A549 (cell line): ENCODE data around the gene SOX15. TPM values are rescaled to one million over a fixed set of nuclear protein-coding genes. Genes with fewer than 3 reads are reported as not detected.

Experiments
- ATAC-seq, 2 experiments: fragments of 200-7000 bp in 1 of 2; fragments of >200 bp in 1 of 2; cut with Nextera tagmentation in 1 of 2; cut with Tn5 transposase in 1 of 2; 3 replicates each; pipeline versions ENCODE4 v1.8.0 to v1.9.1; 2018 to 2020; ENCODE audit warnings: mild to moderate bottlenecking in 1 of 2, moderate library complexity in 1 of 2
- CTCF ChIA-PET: fragments of 300-600 bp; sonication (Branson Sonifier 250); formaldehyde crosslinking; extraction: SDS; loops from one replicate; lab custom pipeline; 2021; ENCODE audit warnings: antibody characterized with exemption, inconsistent platforms; lab: Yijun Ruan, JAX
- POLR2A ChIA-PET: fragments of 350-600 bp; formaldehyde crosslinking; extraction: SDS; loops from one replicate; lab custom pipeline; 2021; ENCODE audit warnings: antibody characterized with exemption, inconsistent platforms; lab: Yijun Ruan, JAX
- DNase-seq, 2 experiments: peaks; one replicate each; pipeline versions ENCODE4 v3.0.0 to v3.0.0-alpha.2; 2011 to 2016; ENCODE audit warnings: low read depth in 1 of 2, low spot score in 1 of 2
- FAIRE-seq: peaks from 2 replicates; lab custom pipeline; 2011; peaks lifted over from hg19 to GRCh38; lab: Jason Lieb, UNC
- H3K27ac ChIP-seq, 2 experiments: fragments of >200 bp; sonication (Bioruptor Twin); formaldehyde crosslinking; 3 replicates each; pipeline ENCODE4 v1.5.1; 2016 to 2017
- H3K4me1 ChIP-seq: fragments of >200 bp; sonication (Bioruptor Twin); formaldehyde crosslinking; 3 replicates; pipeline ENCODE4 v1.6.1; 2016
- H3K4me2 ChIP-seq: fragments of >200 bp; sonication (Bioruptor Twin); formaldehyde crosslinking; 3 replicates; pipeline ENCODE4 v1.6.1; 2016
- H3K4me3 ChIP-seq: fragments of >200 bp; sonication (Bioruptor Twin); formaldehyde crosslinking; 3 replicates; pipeline ENCODE4 v1.5.1; 2016
- H3K9me3 ChIP-seq: fragments of >200 bp; sonication (Bioruptor Twin); formaldehyde crosslinking; 3 replicates; pipeline ENCODE4 v1.6.1; 2016
- CEBPB ChIP-seq, 2 experiments: fragments of >200 bp in 1 of 2; sonication (Bioruptor Twin) in 1 of 2; formaldehyde crosslinking in 1 of 2; IDR thresholded peaks; 2 replicates each; pipeline ENCODE4 v1.6.1; 2012 to 2016
- CTCF ChIP-seq: fragments of >200 bp; sonication (Bioruptor Twin); formaldehyde crosslinking; IDR thresholded peaks from 3 replicates; pipeline ENCODE4 v1.5.1; 2016
- E2F6 ChIP-seq: IDR thresholded peaks from 2 replicates; pipeline ENCODE4 v1.6.1; 2012; ENCODE audit warnings: low read depth, borderline replicate concordance
- EHMT2 ChIP-seq: fragments of 200-600 bp; sonication (generic); IDR thresholded peaks from 2 replicates; pipeline ENCODE4 v1.6.1; 2016; ENCODE audit warnings: antibody characterized with exemption, low read depth, mild to moderate bottlenecking, moderate library complexity
- ELK1 ChIP-seq: fragments of 150-350 bp; IDR thresholded peaks from 2 replicates; pipeline ENCODE4 v1.6.1; 2014; ENCODE audit warnings: low read depth, mild to moderate bottlenecking, low read length
- FOSB ChIP-seq: fragments of 250-450 bp; sonication (Bioruptor Pico); IDR thresholded peaks from 2 replicates; pipeline ENCODE4 v1.5.0; 2020; ENCODE audit warnings: mild to moderate bottlenecking, moderate library complexity
- FOSL2 ChIP-seq, 2 experiments: fragments of 450-650 bp in 1 of 2; fragments of >200 bp in 1 of 2; sonication (Bioruptor Twin) in 1 of 2; formaldehyde crosslinking; IDR thresholded peaks; 2 replicates each; pipeline versions ENCODE4 v1.5.0 to v1.6.1; 2016 to 2020; ENCODE audit warnings: mild to moderate bottlenecking in 1 of 2, moderate library complexity in 1 of 2
- GATA3 ChIP-seq: IDR thresholded peaks from 2 replicates; pipeline ENCODE4 v1.6.1; 2012; ENCODE audit warnings: borderline replicate concordance
- HOXB13 ChIP-seq: fragments of 250-450 bp; sonication (Bioruptor Pico); IDR thresholded peaks from 2 replicates; pipeline ENCODE4 v1.5.0; 2020; ENCODE audit warnings: low read depth, mild to moderate bottlenecking, moderate library complexity
- JUN ChIP-seq, 2 experiments: fragments of >200 bp; sonication (Bioruptor Twin); formaldehyde crosslinking; IDR thresholded peaks; 2 replicates in 1 of 2; 3 replicates in 1 of 2; pipeline ENCODE4 v1.6.1; 2016 to 2017
- JUNB ChIP-seq: fragments of >200 bp; sonication (Bioruptor Twin); formaldehyde crosslinking; IDR thresholded peaks from 2 replicates; pipeline ENCODE4 v1.6.1; 2016
- KDM1A ChIP-seq: fragments of 200-600 bp; sonication (generic); IDR thresholded peaks from 2 replicates; pipeline ENCODE4 v1.6.1; 2016; ENCODE audit warnings: low read depth, mild to moderate bottlenecking
- MAFK ChIP-seq: fragments of 450-650 bp; IDR thresholded peaks from 2 replicates; pipeline ENCODE4 v1.6.1; 2014; ENCODE audit not compliant: partially characterized antibody
- MAX ChIP-seq: IDR thresholded peaks from 2 replicates; pipeline ENCODE4 v1.6.1; 2012
- MAZ ChIP-seq: fragments of 150-350 bp; IDR thresholded peaks from 2 replicates; pipeline ENCODE4 v1.6.1; 2014; ENCODE audit warnings: antibody characterized with exemption, low read depth, low read length, borderline replicate concordance
- NFE2L2 ChIP-seq: fragments of 150-350 bp; conservative IDR thresholded peaks from 2 replicates; pipeline ENCODE4 v1.6.1; 2014; ENCODE audit warnings: low read length
- POLR2A ChIP-seq: IDR thresholded peaks from 2 replicates; pipeline ENCODE4 v1.6.1; 2012; ENCODE audit warnings: mild to moderate bottlenecking, low read length
- RAD21 ChIP-seq, 2 experiments: fragments of >200 bp in 1 of 2; sonication (Bioruptor Twin) in 1 of 2; formaldehyde crosslinking in 1 of 2; IDR thresholded peaks in 1 of 2; conservative IDR thresholded peaks in 1 of 2; 2 replicates in 1 of 2; 3 replicates in 1 of 2; pipeline ENCODE4 v1.6.1; 2012 to 2018; ENCODE audit warnings: inconsistent platforms in 1 of 2
- RCOR1 ChIP-seq: fragments of 150-350 bp; IDR thresholded peaks from 2 replicates; pipeline ENCODE4 v1.6.1; 2014; ENCODE audit warnings: antibody characterized with exemption, low read length, low read depth
- RFX5 ChIP-seq: fragments of 450-650 bp; IDR thresholded peaks from 2 replicates; pipeline ENCODE4 v1.7.1; 2014; ENCODE audit warnings: antibody characterized with exemption, mild to moderate bottlenecking, moderate library complexity
- RNF2 ChIP-seq: fragments of 200-600 bp; sonication (generic); IDR thresholded peaks from 2 replicates; pipeline ENCODE4 v1.6.1; 2016; ENCODE audit warnings: low read depth, mild to moderate bottlenecking, antibody characterized with exemption, moderate library complexity, borderline replicate concordance
- SREBF2 ChIP-seq: fragments of 450-650 bp; IDR thresholded peaks from 2 replicates; pipeline ENCODE4 v1.6.1; 2014; ENCODE audit warnings: mild to moderate bottlenecking, moderate library complexity
- TP53 ChIP-seq: fragments of 250-450 bp; sonication (Bioruptor Pico); IDR thresholded peaks from 2 replicates; pipeline ENCODE4 v1.5.0; 2021; ENCODE audit warnings: mild to moderate bottlenecking, moderate library complexity
- USF2 ChIP-seq: fragments of 450-650 bp; IDR thresholded peaks from 2 replicates; pipeline ENCODE4 v1.6.1; 2014; ENCODE audit warnings: antibody characterized with exemption
- ZNF302 ChIP-seq: fragments of 250-450 bp; sonication (Bioruptor Pico); IDR thresholded peaks from 2 replicates; pipeline ENCODE4 v1.9.0; 2021; ENCODE audit warnings: inconsistent platforms, mild to moderate bottlenecking, moderate library complexity
- WGBS: methylation state at CpG from one replicate; pipeline ENCODE4 v1.1.6; 2017; ENCODE audit errors: missing lambda C conversion rate; 5-methylcytosine and 5-hydroxymethylcytosine counted together
- polyA plus RNA-seq, 4 experiments: library from polyadenylated mRNA; depleted of rRNA in 3 of 4; stranded (reverse); fragments of >200 nt; fragmentation: RNase III in 1 of 4; extraction: RNeasy Plus Mini Kit Qiagen cat#74134 plus additional on column Dnase treatment in 1 of 4; gene quantifications; 2 replicates in 3 of 4; 3 replicates in 1 of 4; pipeline ENCODE4 v1.2.3, GENCODE V29; 2011 to 2017

Gene SOX15
- polyA plus RNA-seq, 2 of the 4 experiments (the other 2 are of a cell fraction), result 0.05 to 0.19 TPM

- Histone ChIP-seq H3K4me1 (peaks cover 69% of the 10 kb centered on the region), H3K27ac (peak overlapping the region in 1 of 2 experiments; percentile 79; a peak in 3 of 6 replicates), H3K4me3 (no peak overlapping the region), H3K4me2 (no peak overlapping the region), H3K9me3 (no peaks in the 10 kb centered on the region)
- FAIRE-seq (no peak), ATAC-seq (no peak), DNase-seq (no peak)
- TF ChIP-seq SREBF2 (no peak), USF2 (no peak), NFE2L2 (no peak), ZNF302 (CRISPR knock-in tag) (no peak), MAZ (no peak), EHMT2 (no peak), CEBPB (IDR thresholded peaks at IDR 0.05) (no peak), JUN (IDR thresholded peaks at IDR 0.05) (no peak), MAFK (no peak), GATA3 (no peak), HOXB13 (no peak), E2F6 (no peak), KDM1A (no peak), RNF2 (no peak), MAX (no peak), RCOR1 (no peak), TP53 (CRISPR knock-in tag) (no peak), RAD21 (conservative IDR thresholded peaks at IDR 0.05 in 1 of 2, IDR thresholded peaks at IDR 0.05 in 1 of 2) (no peak)
- ChIA-PET CTCF (interaction anchor here (0.6 to 12.1 kb wide), 10 partner anchors 8 to 803 kb away, joined by 3 to 184 read pairs (median 6); partner anchors contain the start of genes DNAH2, FXR2, SOX15 and TP53), POLR2A (interaction anchor here (0.6 to 2.9 kb wide), 4 partner anchors 9 to 106 kb away, joined by 3 to 30 read pairs (median 10); partner anchors contain the start of genes SOX15, TP53 and WRAP53)
- WGBS, result 88% methylated on average over 23 of the region's 23 CpGs
Observed at GRCh38 chr17:7580604-7581575, 9.0 kb downstream of the SOX15 start.

- Histone ChIP-seq H3K9me3 (no peaks in the 10 kb centered on the region), H3K27ac (peak overlapping the region; percentile 64 to 79), H3K4me3 (no peak overlapping the region), H3K4me2 (peak overlapping the region; percentile 48), H3K4me1 (peaks cover 78% of the 10 kb centered on the region)
- WGBS, result 77% methylated on average over 10 of the region's 12 CpGs
- FAIRE-seq (no peak), ATAC-seq (peak; percentile 4 to 9)
- POLR2A ChIA-PET, result interaction anchor here (0.6 to 2.9 kb wide), 10 partner anchors 10 to 110 kb away, joined by 3 to 30 read pairs (median 4); partner anchors contain the start of genes FXR2, POLR2A, SAT2 and SOX15
- TF ChIP-seq RFX5 (no peak), EHMT2 (no peak), FOSL2 (IDR thresholded peaks at IDR 0.05) (no peak), FOSL2 (CRISPR knock-in tag; IDR thresholded peaks at IDR 0.05) (no peak), CEBPB (IDR thresholded peaks at IDR 0.05) (no peak), USF2 (no peak), MAZ (no peak), POLR2A (no peak), ELK1 (no peak), CTCF (no peak), KDM1A (no peak), FOSB (CRISPR knock-in tag) (no peak), JUNB (no peak), NFE2L2 (no peak), ZNF302 (CRISPR knock-in tag) (no peak)
- TF ChIP-seq, all 56 proteins: peak for 0
- CTCF ChIA-PET, result interaction anchor here (0.7 to 12.1 kb wide), 9 partner anchors 10 to 255 kb away, joined by 3 to 184 read pairs (median 8); partner anchors contain the start of genes DNAH2, FXR2, SOX15 and TP53
- no peak for DNase-seq
Observed at GRCh38 chr17:7579834-7580603, 9.9 kb downstream of the SOX15 start.
